GM12878 (cell line): ENCODE results near the gene TPCN2. TPM values are rescaled to one million over a fixed set of nuclear protein-coding genes. Genes with fewer than 3 reads are reported as not detected.

ENCODE experiments used
- ATAC-seq: fragments of 200-7000 bp; cut with Tn5 transposase; 3 replicates; pipeline ENCODE4 v1.9.1; 2020; ENCODE audit warnings: mild to moderate bottlenecking, moderate library complexity
- BruUV-seq: library from RNA; stranded (reverse); fragments of 400-500 nt; replicated peaks from 2 replicates; lab custom pipeline; 2021; lab: Mats Ljungman, UMichigan
- CTCF ChIA-PET: fragments of 300-600 bp; sonication (Branson Sonifier 250); formaldehyde crosslinking; extraction: SDS; loops from one replicate; lab custom pipeline; 2021; ENCODE audit warnings: inconsistent platforms; lab: Yijun Ruan, JAX
- POLR2A ChIA-PET: fragments of 350-600 bp; formaldehyde crosslinking; extraction: SDS; loops from one replicate; lab custom pipeline; 2021; ENCODE audit warnings: inconsistent platforms; lab: Charles Lee
- RAD21 ChIA-PET: fragments of 300-600 bp; sonication (Branson Sonifier 250); formaldehyde crosslinking; loops from one replicate; lab custom pipeline; 2023; ENCODE audit warnings: antibody characterized with exemption; ENCODE audit not compliant: unreplicated experiment; lab: Charles Lee
- SMC1A ChIA-PET: fragments of 300-600 bp; sonication (Branson Sonifier 250); formaldehyde crosslinking; loops from one replicate; lab custom pipeline; 2023; ENCODE audit not compliant: unreplicated experiment, uncharacterized antibody; lab: Charles Lee
- DNase-seq: peaks from one replicate; pipeline ENCODE4 v3.0.0-alpha.2; 2011; ENCODE audit warnings: low read depth, low spot score
- FAIRE-seq: peaks from 3 replicates; lab custom pipeline; 2011; peaks lifted over from hg19 to GRCh38; lab: Jason Lieb, UNC
- H2AFZ ChIP-seq: 2 replicates; pipeline ENCODE4 v1.6.0; 2011; ENCODE audit warnings: low read depth, low read length, control low read depth; ENCODE audit not compliant: control insufficient read depth
- H3K27ac ChIP-seq: 2 replicates; pipeline ENCODE4 v1.5.1; 2011; ENCODE audit warnings: control low read depth; ENCODE audit not compliant: control insufficient read depth, insufficient read depth
- H3K27me3 ChIP-seq, 2 experiments: replicated peaks in 1 of 2; 2 replicates each; pipeline versions ENCODE4 v1.6.0 to v1.6.1; 2011; ENCODE audit warnings: low read length in 1 of 2; ENCODE audit not compliant: control insufficient read depth in 2 of 2, insufficient read depth in 2 of 2
- H3K36me3 ChIP-seq, 2 experiments: 2 replicates each; pipeline ENCODE4 v1.5.1; 2011; ENCODE audit warnings: low read length in 1 of 2; ENCODE audit not compliant: control insufficient read depth in 2 of 2, insufficient read depth in 2 of 2
- H3K4me1 ChIP-seq: 2 replicates; pipeline ENCODE4 v1.6.1; 2011; ENCODE audit warnings: mild to moderate bottlenecking, low read length, moderate library complexity, mixed read lengths; ENCODE audit not compliant: control insufficient read depth, insufficient read depth
- H3K4me2 ChIP-seq: 2 replicates; pipeline ENCODE4 v1.6.0; 2011; ENCODE audit warnings: control low read depth; ENCODE audit not compliant: control insufficient read depth, insufficient read depth
- H3K4me3 ChIP-seq: fragments of 200-600 bp; sonication (generic); 2 replicates; pipeline ENCODE4 v1.5.1; 2016
- H3K79me2 ChIP-seq: 2 replicates; pipeline ENCODE4 v1.6.0; 2011; ENCODE audit warnings: low read length; ENCODE audit not compliant: control insufficient read depth, insufficient read depth
- H3K9ac ChIP-seq: 2 replicates; pipeline ENCODE4 v1.8.0; 2011; ENCODE audit warnings: low read length, control low read depth, mixed read lengths; ENCODE audit not compliant: control insufficient read depth, insufficient read depth
- H3K9me3 ChIP-seq: replicated peaks from 3 replicates; pipeline ENCODE4 v1.5.1; 2011; ENCODE audit warnings: mild to moderate bottlenecking, low read length; ENCODE audit not compliant: control insufficient read depth, insufficient read depth
- H4K20me1 ChIP-seq: 2 replicates; pipeline ENCODE4 v1.6.0; 2011; ENCODE audit not compliant: control insufficient read depth, insufficient read depth
- CBX5 ChIP-seq: sonication (generic); IDR thresholded peaks from 2 replicates; pipeline ENCODE4 v1.6.1; 2016; ENCODE audit warnings: low read depth, moderate library complexity, mild to moderate bottlenecking, inconsistent platforms
- E2F8 ChIP-seq: fragments of 450-650 bp; IDR thresholded peaks from 2 replicates; pipeline ENCODE4 v1.6.1; 2018; ENCODE audit warnings: mild to moderate bottlenecking, low read depth, moderate library complexity; ENCODE audit not compliant: partially characterized antibody
- SKIL ChIP-seq: fragments of 450-650 bp; IDR thresholded peaks from 2 replicates; pipeline ENCODE4 v1.6.1; 2017; ENCODE audit warnings: mild to moderate bottlenecking, low read depth, inconsistent platforms; ENCODE audit not compliant: poor library complexity, severe bottlenecking
- YBX1 ChIP-seq: fragments of 450-650 bp; IDR thresholded peaks from 2 replicates; pipeline ENCODE4 v1.6.1; 2016; ENCODE audit warnings: antibody characterized with exemption
- ZBTB33 ChIP-seq: fragments of 450-650 bp; IDR thresholded peaks from 2 replicates; pipeline ENCODE4 v1.6.1; 2017; ENCODE audit warnings: mild to moderate bottlenecking
- ZNF384 ChIP-seq: IDR thresholded peaks from 2 replicates; pipeline ENCODE4 v1.6.1; 2012; ENCODE audit warnings: low read depth, mild to moderate bottlenecking, low read length, improper control_type of control experiment, borderline replicate concordance
- WGBS: methylation state at CpG from one replicate; pipeline ENCODE4 v1.1.6; 2016; ENCODE audit warnings: low lambda C conversion rate; ENCODE audit not compliant: insufficient replicate concordance, insufficient coverage; ENCODE audit errors: missing lambda C conversion rate; 5-methylcytosine and 5-hydroxymethylcytosine counted together
- in situ Hi-C: fragments of 300-500 bp; cut with MboI; formaldehyde crosslinking; loops from 9 replicates; pipeline ENCODE4 v1.14.3; 2018; ENCODE audit warnings: mixed read lengths
- intact Hi-C: fragments of 100-400 bp; cut with micrococcal nuclease; formaldehyde crosslinking; loops from one replicate; pipeline ENCODE4 v1.14.2; 2022; ENCODE audit not compliant: unreplicated experiment
- polyA plus RNA-seq, 11 experiments: library from polyadenylated mRNA; depleted of rRNA in 4 of 11; unstranded in 6 of 11; stranded (reverse) in 5 of 11; fragments of >200 nt; fragmentation: Nextera tagmentation in 4 of 11; fragmentation: Illumina TruSeq in 1 of 11; extraction: Ambion mirVana in 4 of 11; extraction: Trizol in 1 of 11; gene quantifications; 1 replicate in 1 of 11; 2 replicates in 10 of 11; pipeline versions ENCODE4 v1.2.1 to v1.2.3, GENCODE V29; 2011 to 2016; ENCODE audit warnings: inconsistent platforms in 2 of 11, missing spikeins in 2 of 11, low read depth in 1 of 11
- total RNA-seq, 4 experiments: library from RNA; depleted of rRNA in 3 of 4; stranded (reverse); fragments of >200 nt in 3 of 4; fragmentation: Illumina TruSeq in 1 of 4; extraction: Trizol in 1 of 4; gene quantifications; 2 replicates each; pipeline versions ENCODE4 v1.2.1 to v1.2.3, GENCODE V29; 2013 to 2021

Gene TPCN2
- total and polyA plus RNA-seq, 10 of the 15 experiments (the other 5 are each of a cell fraction or from before 2014, with no cell fraction given) = 1.7 to 18.4 (median 8.4) TPM

GRCh38 chr11:69080257-69080995 is 31.7 kb downstream of the TPCN2 start:
- DNase-seq (no peak), FAIRE-seq (no peak), ATAC-seq (no peak)
- H3K36me3 ChIP-seq = peaks cover 6 to 8% of the 10 kb centered on the region in 2 experiments; a peak in 3 of 4 replicates
- POLR2A ChIA-PET = no interaction called here
- no peak overlapping the region for H3K4me2 ChIP-seq
- no peaks in the 10 kb centered on the region for H4K20me1 ChIP-seq
- intact Hi-C loops = no loop called here
- CTCF ChIA-PET = no interaction called here
- RAD21 ChIA-PET = no interaction called here
- 42% methylated on average over 17 of the region's 17 CpGs for WGBS
- SMC1A ChIA-PET = no interaction called here
- no TSS peak for BruUV-seq
- H3K9me3 ChIP-seq = no peaks in the 10 kb centered on the region
- no peak for TF ChIP-seq ZNF384
- no peaks in the 10 kb centered on the region for H3K79me2 ChIP-seq
- H3K27ac ChIP-seq = no peak overlapping the region
- H3K4me1 ChIP-seq = no peaks in the 10 kb centered on the region
- H3K27me3 ChIP-seq = no peaks in the 10 kb centered on the region
- no peak overlapping the region for H3K4me3 ChIP-seq
- in situ Hi-C loops = loop anchor here (10.0 kb wide), 1 partner anchor 446 kb away; no protein-coding TSS in a partner anchor
- H3K9ac ChIP-seq = no peak overlapping the region
- no peak overlapping the region for H2AFZ ChIP-seq

GRCh38 chr11:69081180-69081579 is 32.4 kb downstream of the TPCN2 start:
- no peak overlapping the region for H2AFZ ChIP-seq
- ChIA-PET RAD21 (no interaction called here), CTCF (no interaction called here), POLR2A (no interaction called here), SMC1A (no interaction called here)
- H3K79me2 ChIP-seq = no peaks in the 10 kb centered on the region
- H4K20me1 ChIP-seq = no peaks in the 10 kb centered on the region
- H3K4me3 ChIP-seq = no peak overlapping the region
- TF ChIP-seq CBX5 (no peak), SKIL (no peak), E2F8 (no peak), YBX1 (no peak), ZBTB33 (no peak)
- no peak for FAIRE-seq
- in situ Hi-C loops (loop anchor here (10.0 kb wide), 1 partner anchor 446 kb away; no protein-coding TSS in a partner anchor), intact Hi-C loops (no loop called here)
- 93% methylated on average over 12 of the region's 23 CpGs for WGBS
- H3K9ac ChIP-seq = no peak overlapping the region
- no peaks in the 10 kb centered on the region for H3K9me3 ChIP-seq
- no peaks in the 10 kb centered on the region for H3K27me3 ChIP-seq
- BruUV-seq = no TSS peak
- peaks cover 4 to 7% of the 10 kb centered on the region in 2 experiments; a peak in 3 of 4 replicates for H3K36me3 ChIP-seq
- H3K4me2 ChIP-seq = no peak overlapping the region
- no peak overlapping the region for H3K27ac ChIP-seq
- no peaks in the 10 kb centered on the region for H3K4me1 ChIP-seq
- no peak for ATAC-seq
- no peak for DNase-seq
